ENCODE data around the gene DCDC2B. TPM values are rescaled to one million over a fixed set of nuclear protein-coding genes. Genes with fewer than 3 reads are reported as not detected.

The DCDC2B gene
- total and polyA plus RNA-seq, 2 of the 13 experiments (the other 11 are each of a cell fraction or from before 2014, with no cell fraction given), result not detected

GRCh38 chr1:32178380-32179192 lies 30.3 kb upstream of the DCDC2B start (continued):
- TF ChIP-seq ZNF687 (CRISPR knock-in tag; IDR thresholded peaks at IDR 0.05) (no peak), NAIF1 (CRISPR knock-in tag; IDR thresholded peaks at IDR 0.05; ENCODE audit: borderline replicate concordance) (no peak), ZNF775 (CRISPR knock-in tag; IDR thresholded peaks at IDR 0.05; ENCODE audit: borderline replicate concordance) (no peak), ZBTB46 (CRISPR knock-in tag; IDR thresholded peaks at IDR 0.05; ENCODE audit: borderline replicate concordance) (no peak), SRSF9 (IDR thresholded peaks at IDR 0.05; ENCODE audit: borderline replicate concordance, insufficient read depth, low read depth, low read length, poor library complexity, severe bottlenecking) (no peak), PHF8 (CRISPR knock-in tag; IDR thresholded peaks at IDR 0.05) (no peak), FOXP4 (CRISPR knock-in tag; IDR thresholded peaks at IDR 0.05) (0 out of 2 replicates have a peak, but pooled peaks have one; percentile 39), ZBTB3 (CRISPR knock-in tag; IDR thresholded peaks at IDR 0.05; ENCODE audit: borderline replicate concordance, low read depth) (no peak), SNAI1 (CRISPR knock-in tag; IDR thresholded peaks at IDR 0.05; ENCODE audit: borderline replicate concordance) (no peak), ZNF710 (CRISPR knock-in tag; IDR thresholded peaks at IDR 0.05; ENCODE audit: borderline replicate concordance) (no peak), CBFB (CRISPR knock-in tag; IDR thresholded peaks at IDR 0.05) (no peak), PAWR (CRISPR knock-in tag; IDR thresholded peaks at IDR 0.05; ENCODE audit: borderline replicate concordance) (no peak), ZBTB33 (CRISPR knock-in tag; IDR thresholded peaks at IDR 0.05) (0 out of 2 replicates have a peak, but pooled peaks have one; percentile 38), ZNF7 (CRISPR knock-in tag; IDR thresholded peaks at IDR 0.05) (no peak)
